Spleen (tissue), 7 donors: ENCODE results near the gene SLX4.

Experiments used
- CTCF ChIP-seq, 11 experiments: fragments of 200-600 bp in 7 of 11; fragments of 450-650 bp in 4 of 11; sonication (generic) in 4 of 11; IDR thresholded peaks in 8 of 11; conservative IDR thresholded peaks in 3 of 11; 1 replicate in 7 of 11; 2 replicates in 4 of 11; pipeline versions ENCODE4 v1.4.0 to v1.8.0; 2016 to 2021; ENCODE audit warnings: antibody characterized with exemption in 11 of 11, inconsistent platforms in 4 of 11, mild to moderate bottlenecking in 1 of 11
- POLR2A ChIP-seq, 3 donors: fragments of 450-650 bp; IDR thresholded peaks; one replicate each; pipeline ENCODE4 v1.5.1; 2017; ENCODE audit warnings: antibody characterized with exemption in 3 of 3, mild to moderate bottlenecking in 1 of 3
- POLR2AphosphoS5 ChIP-seq, 3 donors: sonication (generic); formaldehyde crosslinking; IDR thresholded peaks; one replicate each; pipeline ENCODE4 v1.5.1; 2017; ENCODE audit warnings: antibody characterized with exemption in 3 of 3
- donor health status: DM: no; HTN: no; CAD: no; lungs with moderate emphysema.
- donor health status: DM: no; HTN: no; CAD: no.
- donor health status: DM: no; HTN: no; CAD: no.

- TF ChIP-seq CTCF (IDR thresholded peaks at IDR 0.05 in 8 of 11, conservative IDR thresholded peaks at IDR 0.05 in 3 of 11) (no peak), POLR2A (IDR thresholded peaks at IDR 0.05) (no peak), POLR2AphosphoS5 (IDR thresholded peaks at IDR 0.05) (peak in 1 of 3 donors; percentile 46)
Observed at GRCh38 chr16:3541527-3542155, 69.8 kb downstream of the SLX4 start.
